GM12878 (cell line): Measurements from ENCODE around the gene GSTM4. TPM values are rescaled to one million over a fixed set of nuclear protein-coding genes. Genes with fewer than 3 reads are reported as not detected.

ENCODE experiments used
- ATAC-seq: fragments of 200-7000 bp; cut with Tn5 transposase; 3 replicates; pipeline ENCODE4 v1.9.1; 2020; ENCODE audit warnings: mild to moderate bottlenecking, moderate library complexity
- BruUV-seq: library from RNA; stranded (reverse); fragments of 400-500 nt; replicated peaks from 2 replicates; lab custom pipeline; 2021; lab: Mats Ljungman, UMichigan
- CTCF ChIA-PET: fragments of 300-600 bp; sonication (Branson Sonifier 250); formaldehyde crosslinking; extraction: SDS; loops from one replicate; lab custom pipeline; 2021; ENCODE audit warnings: inconsistent platforms; lab: Yijun Ruan, JAX
- POLR2A ChIA-PET: fragments of 350-600 bp; formaldehyde crosslinking; extraction: SDS; loops from one replicate; lab custom pipeline; 2021; ENCODE audit warnings: inconsistent platforms; lab: Charles Lee
- RAD21 ChIA-PET: fragments of 300-600 bp; sonication (Branson Sonifier 250); formaldehyde crosslinking; loops from one replicate; lab custom pipeline; 2023; ENCODE audit warnings: antibody characterized with exemption; ENCODE audit not compliant: unreplicated experiment; lab: Charles Lee
- SMC1A ChIA-PET: fragments of 300-600 bp; sonication (Branson Sonifier 250); formaldehyde crosslinking; loops from one replicate; lab custom pipeline; 2023; ENCODE audit not compliant: unreplicated experiment, uncharacterized antibody; lab: Charles Lee
- DNase-seq: peaks from one replicate; pipeline ENCODE4 v3.0.0-alpha.2; 2011; ENCODE audit warnings: low read depth, low spot score
- FAIRE-seq: peaks from 3 replicates; lab custom pipeline; 2011; peaks lifted over from hg19 to GRCh38; lab: Jason Lieb, UNC
- H2AFZ ChIP-seq: 2 replicates; pipeline ENCODE4 v1.6.0; 2011; ENCODE audit warnings: low read depth, low read length, control low read depth; ENCODE audit not compliant: control insufficient read depth
- H3K27ac ChIP-seq: 2 replicates; pipeline ENCODE4 v1.5.1; 2011; ENCODE audit warnings: control low read depth; ENCODE audit not compliant: control insufficient read depth, insufficient read depth
- H3K27me3 ChIP-seq, 2 experiments: replicated peaks in 1 of 2; 2 replicates each; pipeline versions ENCODE4 v1.6.0 to v1.6.1; 2011; ENCODE audit warnings: low read length in 1 of 2; ENCODE audit not compliant: control insufficient read depth in 2 of 2, insufficient read depth in 2 of 2
- H3K36me3 ChIP-seq, 2 experiments: 2 replicates each; pipeline ENCODE4 v1.5.1; 2011; ENCODE audit warnings: low read length in 1 of 2; ENCODE audit not compliant: control insufficient read depth in 2 of 2, insufficient read depth in 2 of 2
- H3K4me1 ChIP-seq: 2 replicates; pipeline ENCODE4 v1.6.1; 2011; ENCODE audit warnings: mild to moderate bottlenecking, low read length, moderate library complexity, mixed read lengths; ENCODE audit not compliant: control insufficient read depth, insufficient read depth
- H3K4me2 ChIP-seq: 2 replicates; pipeline ENCODE4 v1.6.0; 2011; ENCODE audit warnings: control low read depth; ENCODE audit not compliant: control insufficient read depth, insufficient read depth
- H3K4me3 ChIP-seq: fragments of 200-600 bp; sonication (generic); 2 replicates; pipeline ENCODE4 v1.5.1; 2016
- H3K79me2 ChIP-seq: 2 replicates; pipeline ENCODE4 v1.6.0; 2011; ENCODE audit warnings: low read length; ENCODE audit not compliant: control insufficient read depth, insufficient read depth
- H3K9ac ChIP-seq: 2 replicates; pipeline ENCODE4 v1.8.0; 2011; ENCODE audit warnings: low read length, control low read depth, mixed read lengths; ENCODE audit not compliant: control insufficient read depth, insufficient read depth
- H3K9me3 ChIP-seq: replicated peaks from 3 replicates; pipeline ENCODE4 v1.5.1; 2011; ENCODE audit warnings: mild to moderate bottlenecking, low read length; ENCODE audit not compliant: control insufficient read depth, insufficient read depth
- H4K20me1 ChIP-seq: 2 replicates; pipeline ENCODE4 v1.6.0; 2011; ENCODE audit not compliant: control insufficient read depth, insufficient read depth
- CREM ChIP-seq: IDR thresholded peaks from 2 replicates; pipeline ENCODE4 v1.6.1; 2014; ENCODE audit warnings: antibody characterized with exemption, low read depth
- HDGF ChIP-seq: fragments of 450-650 bp; IDR thresholded peaks from 2 replicates; pipeline ENCODE4 v1.6.1; 2016; ENCODE audit warnings: antibody characterized with exemption
- NBN ChIP-seq: fragments of 450-650 bp; IDR thresholded peaks from 2 replicates; pipeline ENCODE4 v1.6.1; 2016
- RFX5 ChIP-seq: IDR thresholded peaks from 2 replicates; pipeline ENCODE4 v1.6.1; 2011; ENCODE audit warnings: low read depth, low read length, improper control_type of control experiment
- SMAD5 ChIP-seq: IDR thresholded peaks from 2 replicates; pipeline ENCODE4 v1.6.1; 2016; ENCODE audit warnings: antibody characterized with exemption, low read depth
- SP1 ChIP-seq: IDR thresholded peaks from one replicate; pipeline ENCODE4 v1.6.1; 2011; ENCODE audit warnings: low read depth, low read length
- ZNF24 ChIP-seq: fragments of 450-650 bp; IDR thresholded peaks from 2 replicates; pipeline ENCODE4 v1.6.1; 2017; ENCODE audit warnings: antibody characterized with exemption, mild to moderate bottlenecking
- ZNF622 ChIP-seq: fragments of 450-650 bp; IDR thresholded peaks from 2 replicates; pipeline ENCODE4 v1.6.1; 2017; ENCODE audit warnings: mild to moderate bottlenecking, inconsistent platforms
- WGBS: methylation state at CpG from one replicate; pipeline ENCODE4 v1.1.6; 2016; ENCODE audit warnings: low lambda C conversion rate; ENCODE audit not compliant: insufficient replicate concordance, insufficient coverage; ENCODE audit errors: missing lambda C conversion rate; 5-methylcytosine and 5-hydroxymethylcytosine counted together
- in situ Hi-C: fragments of 300-500 bp; cut with MboI; formaldehyde crosslinking; loops from 9 replicates; pipeline ENCODE4 v1.14.3; 2018; ENCODE audit warnings: mixed read lengths
- intact Hi-C: fragments of 100-400 bp; cut with micrococcal nuclease; formaldehyde crosslinking; loops from one replicate; pipeline ENCODE4 v1.14.2; 2022; ENCODE audit not compliant: unreplicated experiment
- polyA plus RNA-seq, 11 experiments: library from polyadenylated mRNA; depleted of rRNA in 4 of 11; unstranded in 6 of 11; stranded (reverse) in 5 of 11; fragments of >200 nt; fragmentation: Nextera tagmentation in 4 of 11; fragmentation: Illumina TruSeq in 1 of 11; extraction: Ambion mirVana in 4 of 11; extraction: Trizol in 1 of 11; gene quantifications; 1 replicate in 1 of 11; 2 replicates in 10 of 11; pipeline versions ENCODE4 v1.2.1 to v1.2.3, GENCODE V29; 2011 to 2016; ENCODE audit warnings: inconsistent platforms in 2 of 11, missing spikeins in 2 of 11, low read depth in 1 of 11
- total RNA-seq, 4 experiments: library from RNA; depleted of rRNA in 3 of 4; stranded (reverse); fragments of >200 nt in 3 of 4; fragmentation: Illumina TruSeq in 1 of 4; extraction: Trizol in 1 of 4; gene quantifications; 2 replicates each; pipeline versions ENCODE4 v1.2.1 to v1.2.3, GENCODE V29; 2013 to 2021
- TF ChIP-seq, protein P1 (sequence below): fragments of 450-650 bp; IDR thresholded peaks from 2 replicates; pipeline ENCODE4 v1.6.1; 2017; ENCODE audit warnings: mild to moderate bottlenecking, moderate library complexity
- TF ChIP-seq, protein P2 (sequence below), 3 experiments: IDR thresholded peaks in 2 of 3; conservative IDR thresholded peaks in 1 of 3; 2 replicates each; pipeline ENCODE4 v1.5.1; 2011; ENCODE audit warnings: low read depth in 3 of 3, low read length in 3 of 3, mild to moderate bottlenecking in 3 of 3, control low read depth in 2 of 3, moderate library complexity in 2 of 3, inconsistent platforms in 1 of 3, mixed read lengths in 1 of 3; ENCODE audit not compliant: control insufficient read depth in 2 of 3, insufficient read depth in 1 of 3; ENCODE audit errors: extremely low read depth in 1 of 3
- TF ChIP-seq, protein P3 (sequence below): IDR thresholded peaks from 2 replicates; pipeline ENCODE4 v1.6.1; 2011; ENCODE audit warnings: low read depth, mild to moderate bottlenecking, low read length, moderate library complexity, borderline replicate concordance; ENCODE audit errors: extremely low read depth
- TF ChIP-seq, protein P4 (sequence below): fragments of 450-650 bp; IDR thresholded peaks from 2 replicates; pipeline ENCODE4 v1.6.1; 2018; ENCODE audit warnings: mild to moderate bottlenecking, low read depth, moderate library complexity; ENCODE audit not compliant: partially characterized antibody
- TF ChIP-seq, protein P5 (sequence below): IDR thresholded peaks from 2 replicates; pipeline ENCODE4 v1.6.1; 2012; ENCODE audit warnings: mild to moderate bottlenecking, low read depth, low read length

GSTM4 gene
- total and polyA plus RNA-seq, 10 of the 15 experiments (the other 5 are each of a cell fraction or from before 2014, with no cell fraction given) = 14.3 to 37.2 (median 23.0) TPM

DNA sequence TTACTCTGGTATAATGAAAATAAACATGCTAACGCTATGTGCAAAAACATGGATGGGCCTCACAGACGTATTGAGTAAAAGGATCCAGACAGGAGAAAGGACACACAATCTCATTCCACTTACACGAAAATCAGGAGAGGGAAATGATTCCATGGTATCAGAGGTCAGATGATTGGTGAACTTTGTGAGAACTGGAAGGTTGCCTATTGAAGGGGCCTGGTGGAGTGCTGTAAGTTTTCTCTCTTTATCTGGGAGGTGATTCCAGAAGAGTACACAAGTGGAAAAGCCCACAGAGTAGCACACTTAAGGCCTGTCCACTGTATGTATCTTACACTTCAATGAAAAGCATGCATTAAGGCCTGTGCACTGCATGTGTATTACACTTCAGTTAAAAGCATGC, 21.6 kb downstream of the GSTM4 start:
- Histone ChIP-seq H3K4me3 (no peak overlapping the region), H2AFZ (no peak overlapping the region), H3K79me2 (no peaks in the 10 kb centered on the region), H3K27ac (no peak overlapping the region), H3K36me3 (no peaks in the 10 kb centered on the region), H3K4me1 (no peaks in the 10 kb centered on the region), H3K9me3 (no peaks in the 10 kb centered on the region), H4K20me1 (no peaks in the 10 kb centered on the region), H3K4me2 (no peak overlapping the region), H3K9ac (no peak overlapping the region), H3K27me3 (no peaks in the 10 kb centered on the region)
- ChIA-PET SMC1A (no interaction called here), CTCF (no interaction called here), POLR2A (no interaction called here), RAD21 (no interaction called here)
- FAIRE-seq (no peak), ATAC-seq (no peak), DNase-seq (no peak)
- intact Hi-C loops (no loop called here), in situ Hi-C loops (no loop called here)
- 73% methylated on average over 3 of the region's 3 CpGs for WGBS
- no TSS peak for BruUV-seq
- TF ChIP-seq, protein P1, sequence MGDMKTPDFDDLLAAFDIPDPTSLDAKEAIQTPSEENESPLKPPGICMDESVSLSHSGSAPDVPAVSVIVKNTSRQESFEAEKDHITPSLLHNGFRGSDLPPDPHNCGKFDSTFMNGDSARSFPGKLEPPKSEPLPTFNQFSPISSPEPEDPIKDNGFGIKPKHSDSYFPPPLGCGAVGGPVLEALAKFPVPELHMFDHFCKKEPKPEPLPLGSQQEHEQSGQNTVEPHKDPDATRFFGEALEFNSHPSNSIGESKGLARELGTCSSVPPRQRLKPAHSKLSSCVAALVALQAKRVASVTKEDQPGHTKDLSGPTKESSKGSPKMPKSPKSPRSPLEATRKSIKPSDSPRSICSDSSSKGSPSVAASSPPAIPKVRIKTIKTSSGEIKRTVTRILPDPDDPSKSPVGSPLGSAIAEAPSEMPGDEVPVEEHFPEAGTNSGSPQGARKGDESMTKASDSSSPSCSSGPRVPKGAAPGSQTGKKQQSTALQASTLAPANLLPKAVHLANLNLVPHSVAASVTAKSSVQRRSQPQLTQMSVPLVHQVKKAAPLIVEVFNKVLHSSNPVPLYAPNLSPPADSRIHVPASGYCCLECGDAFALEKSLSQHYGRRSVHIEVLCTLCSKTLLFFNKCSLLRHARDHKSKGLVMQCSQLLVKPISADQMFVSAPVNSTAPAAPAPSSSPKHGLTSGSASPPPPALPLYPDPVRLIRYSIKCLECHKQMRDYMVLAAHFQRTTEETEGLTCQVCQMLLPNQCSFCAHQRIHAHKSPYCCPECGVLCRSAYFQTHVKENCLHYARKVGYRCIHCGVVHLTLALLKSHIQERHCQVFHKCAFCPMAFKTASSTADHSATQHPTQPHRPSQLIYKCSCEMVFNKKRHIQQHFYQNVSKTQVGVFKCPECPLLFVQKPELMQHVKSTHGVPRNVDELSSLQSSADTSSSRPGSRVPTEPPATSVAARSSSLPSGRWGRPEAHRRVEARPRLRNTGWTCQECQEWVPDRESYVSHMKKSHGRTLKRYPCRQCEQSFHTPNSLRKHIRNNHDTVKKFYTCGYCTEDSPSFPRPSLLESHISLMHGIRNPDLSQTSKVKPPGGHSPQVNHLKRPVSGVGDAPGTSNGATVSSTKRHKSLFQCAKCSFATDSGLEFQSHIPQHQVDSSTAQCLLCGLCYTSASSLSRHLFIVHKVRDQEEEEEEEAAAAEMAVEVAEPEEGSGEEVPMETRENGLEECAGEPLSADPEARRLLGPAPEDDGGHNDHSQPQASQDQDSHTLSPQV = no peak
- TF ChIP-seq ZNF622 = no peak
- TF ChIP-seq SMAD5 = no peak
- no peak for TF ChIP-seq SP1
- no peak for TF ChIP-seq CREM
- TF ChIP-seq ZNF24 = no peak
- TF ChIP-seq HDGF = no peak
- TF ChIP-seq RFX5 = no peak
- TF ChIP-seq, protein P2, sequence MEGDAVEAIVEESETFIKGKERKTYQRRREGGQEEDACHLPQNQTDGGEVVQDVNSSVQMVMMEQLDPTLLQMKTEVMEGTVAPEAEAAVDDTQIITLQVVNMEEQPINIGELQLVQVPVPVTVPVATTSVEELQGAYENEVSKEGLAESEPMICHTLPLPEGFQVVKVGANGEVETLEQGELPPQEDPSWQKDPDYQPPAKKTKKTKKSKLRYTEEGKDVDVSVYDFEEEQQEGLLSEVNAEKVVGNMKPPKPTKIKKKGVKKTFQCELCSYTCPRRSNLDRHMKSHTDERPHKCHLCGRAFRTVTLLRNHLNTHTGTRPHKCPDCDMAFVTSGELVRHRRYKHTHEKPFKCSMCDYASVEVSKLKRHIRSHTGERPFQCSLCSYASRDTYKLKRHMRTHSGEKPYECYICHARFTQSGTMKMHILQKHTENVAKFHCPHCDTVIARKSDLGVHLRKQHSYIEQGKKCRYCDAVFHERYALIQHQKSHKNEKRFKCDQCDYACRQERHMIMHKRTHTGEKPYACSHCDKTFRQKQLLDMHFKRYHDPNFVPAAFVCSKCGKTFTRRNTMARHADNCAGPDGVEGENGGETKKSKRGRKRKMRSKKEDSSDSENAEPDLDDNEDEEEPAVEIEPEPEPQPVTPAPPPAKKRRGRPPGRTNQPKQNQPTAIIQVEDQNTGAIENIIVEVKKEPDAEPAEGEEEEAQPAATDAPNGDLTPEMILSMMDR (IDR thresholded peaks at IDR 0.05 in 2 of 3, conservative IDR thresholded peaks at IDR 0.05 in 1 of 3; ENCODE audit: control insufficient read depth in 2 of 3, extremely low read depth in 1 of 3, insufficient read depth in 1 of 3, low read depth in 3 of 3, low read length in 3 of 3) = no peak
- TF ChIP-seq, protein P3, sequence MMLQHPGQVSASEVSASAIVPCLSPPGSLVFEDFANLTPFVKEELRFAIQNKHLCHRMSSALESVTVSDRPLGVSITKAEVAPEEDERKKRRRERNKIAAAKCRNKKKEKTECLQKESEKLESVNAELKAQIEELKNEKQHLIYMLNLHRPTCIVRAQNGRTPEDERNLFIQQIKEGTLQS = no peak
- no peak for TF ChIP-seq NBN
- TF ChIP-seq, protein P4, sequence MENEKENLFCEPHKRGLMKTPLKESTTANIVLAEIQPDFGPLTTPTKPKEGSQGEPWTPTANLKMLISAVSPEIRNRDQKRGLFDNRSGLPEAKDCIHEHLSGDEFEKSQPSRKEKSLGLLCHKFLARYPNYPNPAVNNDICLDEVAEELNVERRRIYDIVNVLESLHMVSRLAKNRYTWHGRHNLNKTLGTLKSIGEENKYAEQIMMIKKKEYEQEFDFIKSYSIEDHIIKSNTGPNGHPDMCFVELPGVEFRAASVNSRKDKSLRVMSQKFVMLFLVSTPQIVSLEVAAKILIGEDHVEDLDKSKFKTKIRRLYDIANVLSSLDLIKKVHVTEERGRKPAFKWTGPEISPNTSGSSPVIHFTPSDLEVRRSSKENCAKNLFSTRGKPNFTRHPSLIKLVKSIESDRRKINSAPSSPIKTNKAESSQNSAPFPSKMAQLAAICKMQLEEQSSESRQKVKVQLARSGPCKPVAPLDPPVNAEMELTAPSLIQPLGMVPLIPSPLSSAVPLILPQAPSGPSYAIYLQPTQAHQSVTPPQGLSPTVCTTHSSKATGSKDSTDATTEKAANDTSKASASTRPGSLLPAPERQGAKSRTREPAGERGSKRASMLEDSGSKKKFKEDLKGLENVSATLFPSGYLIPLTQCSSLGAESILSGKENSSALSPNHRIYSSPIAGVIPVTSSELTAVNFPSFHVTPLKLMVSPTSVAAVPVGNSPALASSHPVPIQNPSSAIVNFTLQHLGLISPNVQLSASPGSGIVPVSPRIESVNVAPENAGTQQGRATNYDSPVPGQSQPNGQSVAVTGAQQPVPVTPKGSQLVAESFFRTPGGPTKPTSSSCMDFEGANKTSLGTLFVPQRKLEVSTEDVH = no peak
- TF ChIP-seq, protein P5, sequence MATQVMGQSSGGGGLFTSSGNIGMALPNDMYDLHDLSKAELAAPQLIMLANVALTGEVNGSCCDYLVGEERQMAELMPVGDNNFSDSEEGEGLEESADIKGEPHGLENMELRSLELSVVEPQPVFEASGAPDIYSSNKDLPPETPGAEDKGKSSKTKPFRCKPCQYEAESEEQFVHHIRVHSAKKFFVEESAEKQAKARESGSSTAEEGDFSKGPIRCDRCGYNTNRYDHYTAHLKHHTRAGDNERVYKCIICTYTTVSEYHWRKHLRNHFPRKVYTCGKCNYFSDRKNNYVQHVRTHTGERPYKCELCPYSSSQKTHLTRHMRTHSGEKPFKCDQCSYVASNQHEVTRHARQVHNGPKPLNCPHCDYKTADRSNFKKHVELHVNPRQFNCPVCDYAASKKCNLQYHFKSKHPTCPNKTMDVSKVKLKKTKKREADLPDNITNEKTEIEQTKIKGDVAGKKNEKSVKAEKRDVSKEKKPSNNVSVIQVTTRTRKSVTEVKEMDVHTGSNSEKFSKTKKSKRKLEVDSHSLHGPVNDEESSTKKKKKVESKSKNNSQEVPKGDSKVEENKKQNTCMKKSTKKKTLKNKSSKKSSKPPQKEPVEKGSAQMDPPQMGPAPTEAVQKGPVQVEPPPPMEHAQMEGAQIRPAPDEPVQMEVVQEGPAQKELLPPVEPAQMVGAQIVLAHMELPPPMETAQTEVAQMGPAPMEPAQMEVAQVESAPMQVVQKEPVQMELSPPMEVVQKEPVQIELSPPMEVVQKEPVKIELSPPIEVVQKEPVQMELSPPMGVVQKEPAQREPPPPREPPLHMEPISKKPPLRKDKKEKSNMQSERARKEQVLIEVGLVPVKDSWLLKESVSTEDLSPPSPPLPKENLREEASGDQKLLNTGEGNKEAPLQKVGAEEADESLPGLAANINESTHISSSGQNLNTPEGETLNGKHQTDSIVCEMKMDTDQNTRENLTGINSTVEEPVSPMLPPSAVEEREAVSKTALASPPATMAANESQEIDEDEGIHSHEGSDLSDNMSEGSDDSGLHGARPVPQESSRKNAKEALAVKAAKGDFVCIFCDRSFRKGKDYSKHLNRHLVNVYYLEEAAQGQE = no peak
